GM19025 (cell line): ENCODE measurements around the gene DOCK2.
"Not testable (repeated sequence)": the region's sequence is repeated elsewhere in the genome, so short reads cannot be mapped to it uniquely, and the experiment has no call there.

ENCODE experiments used
- ATAC-seq: cut with Tn5 transposase; IDR thresholded peaks from one replicate; pipeline ENCODE4 v1.9.1; 2021; ENCODE audit warnings: mild to moderate bottlenecking, low read depth, moderate library complexity; ENCODE audit not compliant: unreplicated experiment

The DOCK2 gene

GRCh38 chr5:170067152-170067551 lies 430.1 kb downstream of the DOCK2 start:
- peak; percentile 62 for ATAC-seq

GRCh38 chr5:170067574-170068170 lies 430.6 kb downstream of the DOCK2 start:
- ATAC-seq: no peak

- no peak for ATAC-seq
Measured at GRCh38 chr5:170069512-170069911, 432.4 kb downstream of the DOCK2 start.

- ATAC-seq: no peak
Measured at GRCh38 chr5:170070556-170071412, 433.7 kb downstream of the DOCK2 start.

GRCh38 chr5:170071748-170072147 lies 434.7 kb downstream of the DOCK2 start:
- ATAC-seq: no peak

GRCh38 chr5:170075696-170076095 lies 438.6 kb downstream of the DOCK2 start:
- ATAC-seq: no peak

- no peak for ATAC-seq
Measured at GRCh38 chr5:170076211-170076610, 439.1 kb downstream of the DOCK2 start.

GRCh38 chr5:170076739-170077138 lies 439.7 kb downstream of the DOCK2 start:
- no peak for ATAC-seq

- ATAC-seq: no peak
Measured at GRCh38 chr5:170077526-170077925, 440.5 kb downstream of the DOCK2 start.

GRCh38 chr5:170078458-170078857 lies 441.4 kb downstream of the DOCK2 start:
- ATAC-seq: no peak

GRCh38 chr5:170078931-170079330 lies 441.9 kb downstream of the DOCK2 start:
- ATAC-seq: no peak

- ATAC-seq: no peak
Measured at GRCh38 chr5:170080217-170080616, 443.1 kb downstream of the DOCK2 start.

- ATAC-seq: no peak
Measured at GRCh38 chr5:170080786-170081445, 443.8 kb downstream of the DOCK2 start.

GRCh38 chr5:170081616-170082015 lies 444.5 kb downstream of the DOCK2 start:
- no peak for ATAC-seq

- ATAC-seq: no peak
Measured at GRCh38 chr5:170082701-170083100, 445.6 kb downstream of the DOCK2 start.

GRCh38 chr5:170087168-170087817 lies 450.2 kb downstream of the DOCK2 start:
- ATAC-seq: no peak

- no peak for ATAC-seq
Measured at GRCh38 chr5:170092455-170093101, 455.5 kb downstream of the DOCK2 start.

- not testable (repeated sequence) for ATAC-seq
Measured at GRCh38 chr5:170094329-170094728, 457.3 kb downstream of the DOCK2 start.

- no peak for ATAC-seq
Measured at GRCh38 chr5:170095646-170096045, 458.6 kb downstream of the DOCK2 start.

GRCh38 chr5:170097934-170098333 lies 460.9 kb downstream of the DOCK2 start:
- no peak for ATAC-seq
